GM12878 (cell line): ENCODE results near the gene AKT1S1. TPM values are rescaled to one million over a fixed set of nuclear protein-coding genes. Genes with fewer than 3 reads are reported as not detected.

Source experiments
- BHLHE40 ChIP-seq, 2 experiments: fragments of 450-650 bp in 1 of 2; IDR thresholded peaks; 2 replicates each; pipeline ENCODE4 v1.6.1; 2011 to 2017; ENCODE audit warnings: low read depth in 2 of 2, borderline replicate concordance in 1 of 2, improper control_type of control experiment in 1 of 2, low read length in 1 of 2, mild to moderate bottlenecking in 1 of 2
- CBFB ChIP-seq: IDR thresholded peaks from 2 replicates; pipeline ENCODE4 v1.6.1; 2016; ENCODE audit warnings: antibody characterized with exemption, low read depth
- CBX3 ChIP-seq: fragments of 200-600 bp; sonication (generic); IDR thresholded peaks from 2 replicates; pipeline ENCODE4 v1.6.1; 2016; ENCODE audit warnings: low read depth, borderline replicate concordance
- CHD1 ChIP-seq: IDR thresholded peaks from 2 replicates; pipeline ENCODE4 v1.6.1; 2012; ENCODE audit warnings: low read depth, low read length, improper control_type of control experiment
- DPF2 ChIP-seq: fragments of 450-650 bp; IDR thresholded peaks from 2 replicates; pipeline ENCODE4 v1.6.1; 2017; ENCODE audit warnings: mild to moderate bottlenecking
- EED ChIP-seq: sonication (generic); IDR thresholded peaks from 2 replicates; pipeline ENCODE4 v1.6.1; 2016; ENCODE audit warnings: antibody characterized with exemption, low read depth
- ESRRA ChIP-seq: IDR thresholded peaks from 2 replicates; pipeline ENCODE4 v1.6.1; 2012; ENCODE audit warnings: mild to moderate bottlenecking, low read length, improper control_type of control experiment
- FOXM1 ChIP-seq: IDR thresholded peaks from 2 replicates; pipeline ENCODE4 v1.6.1; 2012; ENCODE audit warnings: low read depth, mild to moderate bottlenecking, inconsistent platforms, low read length, moderate library complexity
- HDAC2 ChIP-seq: fragments of 200-600 bp; sonication (generic); IDR thresholded peaks from 2 replicates; pipeline ENCODE4 v1.6.1; 2017
- HDGF ChIP-seq: fragments of 450-650 bp; IDR thresholded peaks from 2 replicates; pipeline ENCODE4 v1.6.1; 2016; ENCODE audit warnings: antibody characterized with exemption
- IKZF2 ChIP-seq, 2 experiments: fragments of 450-650 bp; IDR thresholded peaks; 2 replicates each; pipeline ENCODE4 v1.6.1; 2017; ENCODE audit warnings: mild to moderate bottlenecking in 2 of 2, moderate library complexity in 2 of 2
- JUNB ChIP-seq: IDR thresholded peaks from 2 replicates; pipeline ENCODE4 v1.6.1; 2016; ENCODE audit warnings: antibody characterized with exemption, mild to moderate bottlenecking
- JUND ChIP-seq: IDR thresholded peaks from 2 replicates; pipeline ENCODE4 v1.6.1; 2012; ENCODE audit warnings: low read depth, mild to moderate bottlenecking, low read length, improper control_type of control experiment, moderate library complexity
- MEF2B ChIP-seq: fragments of 450-650 bp; IDR thresholded peaks from 2 replicates; pipeline ENCODE4 v1.6.1; 2018; ENCODE audit warnings: mild to moderate bottlenecking, moderate library complexity; ENCODE audit not compliant: partially characterized antibody, poor library complexity, severe bottlenecking
- MTA2 ChIP-seq: fragments of 450-650 bp; IDR thresholded peaks from 2 replicates; pipeline ENCODE4 v1.6.1; 2016; ENCODE audit warnings: low read depth, mild to moderate bottlenecking, moderate library complexity
- MYC ChIP-seq: IDR thresholded peaks from 2 replicates; pipeline ENCODE4 v1.6.1; 2011; ENCODE audit warnings: mild to moderate bottlenecking, low read length, moderate library complexity, inconsistent platforms; ENCODE audit not compliant: insufficient read depth, insufficient replicate concordance, insufficient read length, severe bottlenecking
- NFIC ChIP-seq: IDR thresholded peaks from 2 replicates; pipeline ENCODE4 v1.6.1; 2012; ENCODE audit warnings: low read depth, mild to moderate bottlenecking, inconsistent platforms, low read length, moderate library complexity
- NRF1 ChIP-seq: conservative IDR thresholded peaks from 2 replicates; pipeline ENCODE4 v1.6.1; 2011; ENCODE audit warnings: mild to moderate bottlenecking, low read depth, low read length, improper control_type of control experiment
- PKNOX1 ChIP-seq: fragments of 450-650 bp; IDR thresholded peaks from 2 replicates; pipeline ENCODE4 v1.6.1; 2016; ENCODE audit warnings: mild to moderate bottlenecking
- POLR2AphosphoS2 ChIP-seq: IDR thresholded peaks from 2 replicates; pipeline ENCODE4 v1.6.1; 2011; ENCODE audit warnings: low read depth, mild to moderate bottlenecking, low read length, improper control_type of control experiment, moderate library complexity
- POU2F2 ChIP-seq: IDR thresholded peaks from 3 replicates; pipeline ENCODE4 v1.6.1; 2011; ENCODE audit warnings: low read depth, mild to moderate bottlenecking, low read length, borderline replicate concordance
- RB1 ChIP-seq: fragments of 450-650 bp; formaldehyde crosslinking; IDR thresholded peaks from 2 replicates; pipeline ENCODE4 v1.6.1; 2017; ENCODE audit warnings: mild to moderate bottlenecking, borderline replicate concordance
- SIN3A ChIP-seq: IDR thresholded peaks from 2 replicates; pipeline ENCODE4 v1.6.1; 2012; ENCODE audit warnings: low read depth, low read length, improper control_type of control experiment
- SREBF2 ChIP-seq: IDR thresholded peaks from 2 replicates; pipeline ENCODE4 v1.6.1; 2012; ENCODE audit warnings: mild to moderate bottlenecking, low read length
- SUZ12 ChIP-seq: fragments of 200-600 bp; sonication (generic); IDR thresholded peaks from one replicate; pipeline ENCODE4 v1.6.1; 2018; ENCODE audit warnings: antibody characterized with exemption, mild to moderate bottlenecking; ENCODE audit not compliant: unreplicated experiment
- TAF1 ChIP-seq: IDR thresholded peaks from 2 replicates; pipeline ENCODE4 v1.6.1; 2011; ENCODE audit warnings: mild to moderate bottlenecking, low read depth, low read length, borderline replicate concordance
- TARDBP ChIP-seq: IDR thresholded peaks from 2 replicates; pipeline ENCODE4 v1.6.1; 2016; ENCODE audit warnings: borderline replicate concordance
- YBX1 ChIP-seq: fragments of 450-650 bp; IDR thresholded peaks from 2 replicates; pipeline ENCODE4 v1.6.1; 2016; ENCODE audit warnings: antibody characterized with exemption
- polyA plus RNA-seq, 11 experiments: library from polyadenylated mRNA; depleted of rRNA in 4 of 11; unstranded in 6 of 11; stranded (reverse) in 5 of 11; fragments of >200 nt; fragmentation: Nextera tagmentation in 4 of 11; fragmentation: Illumina TruSeq in 1 of 11; extraction: Ambion mirVana in 4 of 11; extraction: Trizol in 1 of 11; gene quantifications; 1 replicate in 1 of 11; 2 replicates in 10 of 11; pipeline versions ENCODE4 v1.2.1 to v1.2.3, GENCODE V29; 2011 to 2016; ENCODE audit warnings: inconsistent platforms in 2 of 11, missing spikeins in 2 of 11, low read depth in 1 of 11
- total RNA-seq, 4 experiments: library from RNA; depleted of rRNA in 3 of 4; stranded (reverse); fragments of >200 nt in 3 of 4; fragmentation: Illumina TruSeq in 1 of 4; extraction: Trizol in 1 of 4; gene quantifications; 2 replicates each; pipeline versions ENCODE4 v1.2.1 to v1.2.3, GENCODE V29; 2013 to 2021
- TF ChIP-seq, protein P1 (sequence below): fragments of 450-650 bp; IDR thresholded peaks from 2 replicates; pipeline ENCODE4 v1.6.1; 2017; ENCODE audit warnings: mild to moderate bottlenecking, moderate library complexity

The AKT1S1 gene
- total and polyA plus RNA-seq, 10 of the 15 experiments (the other 5 are each of a cell fraction or from before 2014, with no cell fraction given): 0.43 to 23.0 (median 12.3) TPM

GRCh38 chr19:49907745-49908446, 30.7 kb upstream of the AKT1S1 start (continued):
- TF ChIP-seq PKNOX1 (peak; percentile 60; the same call in 1 of the 2 replicates), RB1 (no peak), TARDBP (no peak), CBX3 (no peak), DPF2 (no peak), HDGF (0 out of 2 replicates have a peak, but pooled peaks have one; percentile 6), IKZF2 (IDR thresholded peaks at IDR 0.05) (no peak; a peak in 1 of 4 replicates), POU2F2 (no peak), FOXM1 (no peak), EED (peak; percentile 31; the same call in 1 of the 2 replicates), MTA2 (no peak), HDAC2 (no peak), SUZ12 (no peak), NRF1 (no peak), MEF2B (peak; percentile 58), YBX1 (no peak), ESRRA (no peak), POLR2AphosphoS2 (no peak), BHLHE40 (IDR thresholded peaks at IDR 0.05; ENCODE audit: borderline replicate concordance in 1 of 2, low read depth in 2 of 2, low read length in 1 of 2) (no peak), CHD1 (no peak), JUND (no peak), SIN3A (no peak), SREBF2 (no peak), JUNB (no peak), MYC (no peak), NFIC (no peak; the same call in 1 of the 2 replicates), CBFB (0 out of 2 replicates have a peak, but pooled peaks have one; percentile 33), TAF1 (no peak)
- TF ChIP-seq, protein P1, sequence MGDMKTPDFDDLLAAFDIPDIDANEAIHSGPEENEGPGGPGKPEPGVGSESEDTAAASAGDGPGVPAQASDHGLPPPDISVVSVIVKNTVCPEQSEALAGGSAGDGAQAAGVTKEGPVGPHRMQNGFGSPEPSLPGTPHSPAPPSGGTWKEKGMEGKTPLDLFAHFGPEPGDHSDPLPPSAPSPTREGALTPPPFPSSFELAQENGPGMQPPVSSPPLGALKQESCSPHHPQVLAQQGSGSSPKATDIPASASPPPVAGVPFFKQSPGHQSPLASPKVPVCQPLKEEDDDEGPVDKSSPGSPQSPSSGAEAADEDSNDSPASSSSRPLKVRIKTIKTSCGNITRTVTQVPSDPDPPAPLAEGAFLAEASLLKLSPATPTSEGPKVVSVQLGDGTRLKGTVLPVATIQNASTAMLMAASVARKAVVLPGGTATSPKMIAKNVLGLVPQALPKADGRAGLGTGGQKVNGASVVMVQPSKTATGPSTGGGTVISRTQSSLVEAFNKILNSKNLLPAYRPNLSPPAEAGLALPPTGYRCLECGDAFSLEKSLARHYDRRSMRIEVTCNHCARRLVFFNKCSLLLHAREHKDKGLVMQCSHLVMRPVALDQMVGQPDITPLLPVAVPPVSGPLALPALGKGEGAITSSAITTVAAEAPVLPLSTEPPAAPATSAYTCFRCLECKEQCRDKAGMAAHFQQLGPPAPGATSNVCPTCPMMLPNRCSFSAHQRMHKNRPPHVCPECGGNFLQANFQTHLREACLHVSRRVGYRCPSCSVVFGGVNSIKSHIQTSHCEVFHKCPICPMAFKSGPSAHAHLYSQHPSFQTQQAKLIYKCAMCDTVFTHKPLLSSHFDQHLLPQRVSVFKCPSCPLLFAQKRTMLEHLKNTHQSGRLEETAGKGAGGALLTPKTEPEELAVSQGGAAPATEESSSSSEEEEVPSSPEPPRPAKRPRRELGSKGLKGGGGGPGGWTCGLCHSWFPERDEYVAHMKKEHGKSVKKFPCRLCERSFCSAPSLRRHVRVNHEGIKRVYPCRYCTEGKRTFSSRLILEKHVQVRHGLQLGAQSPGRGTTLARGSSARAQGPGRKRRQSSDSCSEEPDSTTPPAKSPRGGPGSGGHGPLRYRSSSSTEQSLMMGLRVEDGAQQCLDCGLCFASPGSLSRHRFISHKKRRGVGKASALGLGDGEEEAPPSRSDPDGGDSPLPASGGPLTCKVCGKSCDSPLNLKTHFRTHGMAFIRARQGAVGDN: peak; percentile 10; the same call in 1 of the 2 replicates
